GM12875 (cell line): ENCODE data around the gene RNF113A.

Experiments used
- H3K4me3 ChIP-seq: one replicate; pipeline ENCODE4 v1.5.1; 2011; ENCODE audit warnings: low read depth, low read length, control low read depth
- TF ChIP-seq, protein P1 (sequence below): IDR thresholded peaks from 2 replicates; pipeline ENCODE4 v1.5.1; 2011; ENCODE audit warnings: low read depth, mild to moderate bottlenecking, control low read depth, inconsistent platforms, low read length, moderate library complexity, borderline replicate concordance; ENCODE audit not compliant: insufficient read depth

RNF113A gene

DNA sequence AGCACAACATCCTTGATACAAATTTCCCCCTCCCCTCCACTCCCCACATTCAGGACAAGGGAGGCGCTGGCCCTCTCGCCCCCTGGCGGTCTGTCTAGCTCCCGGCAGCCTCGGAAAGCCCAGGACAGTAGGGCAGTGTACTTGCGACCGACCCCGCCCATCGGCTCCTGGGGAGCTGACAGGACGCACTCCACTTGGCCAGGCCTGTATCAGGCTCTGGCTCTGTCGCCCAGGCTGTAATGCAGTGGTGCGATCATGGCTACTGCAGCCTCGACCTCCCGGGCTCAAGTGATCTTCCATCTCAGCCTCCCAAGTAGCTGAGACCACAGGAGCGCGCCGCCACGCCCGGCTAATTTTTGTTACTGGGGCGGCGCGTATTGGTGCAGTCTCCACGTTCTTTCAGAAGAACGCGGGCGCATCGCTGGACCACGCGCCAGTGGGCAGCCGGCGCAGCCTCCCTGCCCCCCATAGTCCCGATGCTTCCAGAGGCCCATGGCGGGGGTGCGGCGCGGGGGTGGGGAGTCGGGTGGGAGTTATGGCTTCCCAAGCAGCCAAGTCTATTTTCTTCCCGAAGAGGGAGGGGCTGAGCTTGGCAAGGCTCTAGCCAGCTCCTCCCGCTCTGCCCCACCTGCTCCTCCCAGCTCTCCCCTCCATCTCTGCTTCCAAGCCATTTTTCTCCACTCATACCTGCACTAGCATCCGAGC, 16.3 kb upstream of the RNF113A start:
- TF ChIP-seq, protein P1, sequence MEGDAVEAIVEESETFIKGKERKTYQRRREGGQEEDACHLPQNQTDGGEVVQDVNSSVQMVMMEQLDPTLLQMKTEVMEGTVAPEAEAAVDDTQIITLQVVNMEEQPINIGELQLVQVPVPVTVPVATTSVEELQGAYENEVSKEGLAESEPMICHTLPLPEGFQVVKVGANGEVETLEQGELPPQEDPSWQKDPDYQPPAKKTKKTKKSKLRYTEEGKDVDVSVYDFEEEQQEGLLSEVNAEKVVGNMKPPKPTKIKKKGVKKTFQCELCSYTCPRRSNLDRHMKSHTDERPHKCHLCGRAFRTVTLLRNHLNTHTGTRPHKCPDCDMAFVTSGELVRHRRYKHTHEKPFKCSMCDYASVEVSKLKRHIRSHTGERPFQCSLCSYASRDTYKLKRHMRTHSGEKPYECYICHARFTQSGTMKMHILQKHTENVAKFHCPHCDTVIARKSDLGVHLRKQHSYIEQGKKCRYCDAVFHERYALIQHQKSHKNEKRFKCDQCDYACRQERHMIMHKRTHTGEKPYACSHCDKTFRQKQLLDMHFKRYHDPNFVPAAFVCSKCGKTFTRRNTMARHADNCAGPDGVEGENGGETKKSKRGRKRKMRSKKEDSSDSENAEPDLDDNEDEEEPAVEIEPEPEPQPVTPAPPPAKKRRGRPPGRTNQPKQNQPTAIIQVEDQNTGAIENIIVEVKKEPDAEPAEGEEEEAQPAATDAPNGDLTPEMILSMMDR = peak; percentile 56
- peak overlapping the region; percentile 43 for H3K4me3 ChIP-seq

DNA sequence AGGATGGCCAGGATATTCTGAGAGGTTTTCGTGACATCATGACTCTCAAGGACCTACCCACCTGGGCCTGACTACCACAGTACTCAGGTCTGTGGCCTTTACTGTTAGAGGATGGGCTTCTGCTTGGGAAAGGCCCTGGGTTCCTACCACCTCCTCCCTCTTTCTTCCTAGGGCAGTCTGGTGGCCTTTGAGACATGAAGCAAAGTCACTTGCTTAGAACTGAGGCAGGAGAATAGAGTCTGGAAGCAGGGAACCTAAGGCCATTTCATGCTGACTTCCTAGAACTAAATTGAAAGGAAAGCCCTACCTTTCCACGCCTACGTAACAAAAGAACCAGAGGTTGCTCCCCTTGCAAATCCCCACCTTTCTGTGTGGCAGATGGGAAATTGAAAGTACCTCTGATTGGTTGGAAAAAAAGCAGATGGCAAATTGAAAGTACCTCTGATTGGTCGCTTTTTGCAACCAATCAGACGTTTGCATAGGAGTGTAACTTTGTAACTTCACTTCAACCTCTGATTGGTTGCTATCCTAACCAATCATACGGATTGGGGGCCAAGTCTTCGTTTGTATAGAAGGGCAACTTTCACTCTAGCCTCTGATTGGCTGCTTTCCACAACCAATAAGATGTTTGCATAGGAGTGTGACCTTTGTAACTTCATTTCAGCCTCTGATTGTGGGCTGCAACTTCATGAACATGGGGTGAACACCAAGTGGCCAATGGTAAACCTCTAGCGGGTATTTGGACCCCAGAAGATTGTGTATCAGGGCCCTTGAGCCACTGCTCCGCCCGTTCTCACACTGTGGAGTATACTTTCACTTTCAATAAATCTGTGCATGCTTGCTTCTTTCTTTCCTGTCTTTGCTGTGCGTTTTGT, 14.3 kb upstream of the RNF113A start:
- no peak overlapping the region for H3K4me3 ChIP-seq
- TF ChIP-seq, protein P1 = no peak

DNA sequence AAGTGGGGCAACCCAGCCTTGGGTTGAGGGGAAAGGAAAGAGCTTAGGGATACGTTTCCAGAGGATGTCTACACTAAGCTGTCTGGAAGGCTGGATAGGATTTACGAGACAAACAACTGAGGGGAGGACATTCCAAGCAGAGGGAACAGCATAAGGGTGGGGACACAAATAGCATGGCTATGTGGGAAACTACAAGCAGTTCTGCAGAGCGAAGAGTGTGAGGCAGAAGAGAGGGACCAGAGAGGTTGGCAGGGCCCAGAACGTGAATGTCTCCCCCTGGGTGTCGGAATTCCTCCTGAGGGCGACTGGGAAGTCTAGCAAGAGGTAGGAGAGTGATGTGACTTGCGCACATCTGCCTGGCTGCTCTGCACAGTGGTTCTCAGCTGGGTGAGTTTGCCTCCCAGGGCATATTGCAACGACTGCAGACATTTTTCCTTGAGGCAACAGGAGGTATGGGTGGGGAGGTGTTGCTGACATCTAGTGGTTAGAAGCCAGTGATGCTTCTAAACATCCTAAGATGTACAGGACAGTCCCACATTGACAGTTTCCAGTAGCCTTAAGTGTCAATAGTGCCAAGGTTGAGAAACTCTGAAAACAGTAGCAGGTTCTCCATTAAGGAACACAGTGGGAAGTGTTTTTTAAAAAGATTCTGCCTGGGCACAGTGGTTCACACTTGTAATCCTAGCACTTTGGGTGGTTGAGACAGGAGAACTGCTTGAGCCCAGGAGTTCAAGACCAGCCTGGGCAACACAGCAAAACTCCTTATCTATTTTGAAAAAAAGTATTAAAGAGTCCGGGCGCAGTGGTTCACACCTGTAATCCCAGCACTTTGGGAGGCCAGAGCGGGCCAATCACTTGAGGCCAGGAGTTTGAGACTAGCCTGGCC, 9.3 kb upstream of the RNF113A start:
- H3K4me3 ChIP-seq = no peak overlapping the region
- TF ChIP-seq, protein P1 = peak; percentile 78

- no peak overlapping the region for H3K4me3 ChIP-seq
- TF ChIP-seq, protein P1 = no peak
Observed at GRCh38 chrX:119880076-119880475, 8.5 kb upstream of the RNF113A start.

- TF ChIP-seq, protein P1 = no peak
- no peak overlapping the region for H3K4me3 ChIP-seq
Observed at GRCh38 chrX:119878740-119879139, 7.2 kb upstream of the RNF113A start.

DNA sequence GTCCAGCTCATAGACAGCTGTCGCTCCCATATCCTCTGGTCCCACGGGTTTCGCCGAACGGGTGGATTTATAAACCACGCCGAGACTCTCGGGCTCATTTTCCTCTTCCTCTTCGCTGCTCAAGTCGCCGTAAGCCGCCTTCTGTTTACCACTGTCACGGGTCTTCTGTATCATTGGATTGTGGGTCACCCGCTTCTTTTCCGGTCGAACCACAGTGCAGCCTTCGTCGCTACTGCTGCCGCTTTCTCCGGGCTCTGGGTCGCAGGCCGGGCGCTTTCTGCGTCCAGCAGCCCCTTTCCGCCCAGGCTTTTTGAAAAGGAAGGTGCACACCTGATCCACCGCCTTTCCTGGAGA, 311 bp downstream of the RNF113A start:
- TF ChIP-seq, protein P1 = no peak
- peak overlapping the region; percentile 60 for H3K4me3 ChIP-seq
